Stimulated activated CD4-positive, alpha-beta T cell treated with anti-CD3 and anti-CD28 coated beads, Interleukin-15, amount 100 ng/mL, for 1 hour (primary cell): ENCODE results near the gene C1R.
A peak's percentile ranks its signal among the peaks of the same experiment; 100 is the strongest.

ENCODE experiments used
- DNase-seq, 2 donors: peaks; one replicate each; pipeline ENCODE4 v3.0.0-alpha.2; 2020; ENCODE audit warnings: low read depth in 1 of 2, low spot score in 1 of 2

C1R gene

DNA sequence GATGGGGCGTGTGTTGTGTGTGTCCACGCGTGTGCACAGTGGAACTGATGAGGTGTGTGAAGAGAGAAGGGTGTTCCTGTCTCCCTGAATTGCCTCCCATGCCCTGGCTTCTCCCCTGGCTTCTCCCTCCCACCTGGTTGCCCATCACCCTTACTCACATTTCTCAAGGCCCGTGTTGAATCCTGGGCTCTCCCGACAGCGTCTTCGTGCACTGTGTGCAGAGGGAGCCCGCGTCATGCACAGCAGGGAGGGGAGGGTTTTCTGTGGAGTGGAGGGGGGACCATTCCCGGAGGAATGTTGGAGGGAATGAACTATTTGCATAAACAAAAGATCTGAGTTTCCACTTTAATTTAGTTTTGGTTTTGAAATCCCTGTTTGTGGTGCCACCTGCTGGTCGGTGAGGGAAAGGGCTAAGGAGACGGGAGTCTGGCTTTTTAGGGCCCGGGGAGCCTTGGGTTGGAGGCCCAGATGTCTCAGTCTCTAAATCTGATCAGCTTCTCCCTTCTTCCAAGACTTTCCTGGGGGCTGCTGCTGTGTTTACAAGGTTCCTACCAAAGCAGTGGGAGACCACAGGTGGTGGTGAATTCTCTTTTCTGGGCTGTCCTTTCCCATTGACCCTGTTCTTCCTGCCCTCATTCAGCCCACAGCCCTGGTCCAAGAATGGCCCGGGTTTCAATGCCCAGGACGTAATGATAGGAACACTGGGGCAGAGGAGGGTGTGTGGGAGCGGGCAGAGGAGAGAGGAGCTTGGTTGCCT lies at the start of gene C1R:
TSS of gene C1R (minus strand) at position 217 of the 757 bp plus-strand sequence. CDS start at position 160, 57 bp downstream.
- DNase-seq, result peak; percentile 38 to 54

GRCh38 chr12:7141351-7142005 lies 49.2 kb upstream of the C1R start:
- no peak for DNase-seq

GRCh38 chr12:7139200-7139599 lies 47.0 kb upstream of the C1R start:
- DNase-seq, result no peak

DNA sequence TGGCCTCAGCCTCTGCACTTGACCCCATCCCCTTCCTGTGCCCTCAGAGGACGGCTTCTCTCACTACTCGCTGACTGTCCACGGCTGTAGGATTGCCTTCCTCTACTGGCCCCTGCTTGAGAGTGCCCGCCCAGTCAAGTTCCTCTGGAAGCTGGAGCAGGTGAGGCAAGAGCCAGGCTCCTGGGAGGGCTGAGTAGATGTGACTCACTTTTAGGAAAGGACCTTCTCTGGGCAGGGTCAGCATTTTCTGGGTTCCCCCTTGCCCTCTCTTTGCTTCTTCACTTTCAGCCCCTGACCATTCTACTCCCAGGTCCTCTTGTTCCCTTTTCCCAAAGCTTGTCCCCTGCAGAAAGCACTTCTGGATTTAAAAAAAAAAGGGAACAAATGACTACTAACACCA lies 45.7 kb upstream of the C1R start:
- DNase-seq, result no peak

GRCh38 chr12:7136676-7137075 lies 44.4 kb upstream of the C1R start:
- no peak for DNase-seq

DNA sequence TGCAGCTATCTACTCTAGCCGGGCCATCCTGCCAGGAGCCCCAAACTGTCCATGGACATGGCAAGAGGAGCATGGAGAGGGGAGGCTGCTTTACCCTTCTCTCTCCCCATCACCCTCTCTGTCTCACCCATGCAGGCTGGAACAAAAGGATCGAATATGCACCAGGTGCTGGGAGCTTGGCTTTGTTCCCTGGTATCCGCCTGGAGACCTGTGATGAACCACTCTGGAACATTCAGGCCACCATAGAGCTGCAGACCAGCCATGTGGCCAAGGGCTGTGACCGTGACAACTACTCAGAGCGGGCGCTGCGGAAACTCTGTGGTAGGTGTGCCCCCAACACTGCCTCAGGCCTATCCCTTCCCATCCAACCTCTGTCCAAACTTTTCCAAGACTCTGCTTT lies 43.8 kb upstream of the C1R start:
- DNase-seq, result no peak

GRCh38 chr12:7134396-7135166 lies 42.3 kb upstream of the C1R start:
- DNase-seq, result no peak

- no peak for DNase-seq
Measured at GRCh38 chr12:7131502-7131866, 39.2 kb upstream of the C1R start.

DNA sequence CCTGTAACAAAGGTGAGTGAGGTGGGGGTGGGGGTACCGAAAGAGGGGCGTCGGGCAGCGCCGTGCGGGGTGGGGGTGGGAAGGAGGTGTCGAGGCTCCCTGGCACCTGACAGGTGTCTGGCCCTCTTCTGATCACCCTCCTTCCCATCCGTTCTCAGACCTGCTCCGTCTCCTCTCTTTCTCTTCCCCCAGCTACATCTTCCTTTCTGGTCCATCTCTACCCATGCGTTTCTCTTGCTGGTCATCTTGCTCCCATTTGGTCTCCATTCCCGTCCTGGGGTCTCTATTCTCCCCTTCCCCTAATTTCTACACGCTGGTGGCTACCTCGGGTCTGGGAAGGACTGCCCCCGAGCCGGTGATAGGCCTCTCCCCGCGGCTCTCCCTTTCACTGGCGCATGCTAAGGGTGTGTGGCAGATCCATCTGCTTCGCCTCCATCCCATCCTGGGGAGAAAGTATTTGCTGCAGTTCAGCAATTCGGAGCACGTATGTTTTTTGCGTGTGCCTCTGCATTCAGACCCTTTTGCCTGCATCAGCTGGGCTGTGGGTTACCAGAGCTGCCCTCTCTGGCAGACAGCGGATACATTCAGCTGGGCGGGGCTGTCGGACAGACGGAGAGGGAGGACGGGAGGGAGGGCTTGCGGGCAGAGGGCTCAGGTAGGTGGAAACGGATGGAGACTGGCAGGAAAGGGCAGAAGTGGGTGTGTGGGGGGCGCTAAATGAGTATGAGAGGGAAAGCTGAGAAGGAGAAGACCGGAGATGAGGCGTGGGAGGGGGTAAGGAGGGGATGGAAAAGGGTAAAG lies 38.7 kb upstream of the C1R start:
- peak in 1 of 2 donors; percentile 13 for DNase-seq

GRCh38 chr12:7129872-7130691 lies 37.8 kb upstream of the C1R start, which contains the start of gene CLSTN3:
Gene CLSTN3, plus strand, starts transcription at chr12:7130371. Its CDS starts 278 bp downstream, at chr12:7130649.
- DNase-seq, result peak; percentile 67 to 77

DNA sequence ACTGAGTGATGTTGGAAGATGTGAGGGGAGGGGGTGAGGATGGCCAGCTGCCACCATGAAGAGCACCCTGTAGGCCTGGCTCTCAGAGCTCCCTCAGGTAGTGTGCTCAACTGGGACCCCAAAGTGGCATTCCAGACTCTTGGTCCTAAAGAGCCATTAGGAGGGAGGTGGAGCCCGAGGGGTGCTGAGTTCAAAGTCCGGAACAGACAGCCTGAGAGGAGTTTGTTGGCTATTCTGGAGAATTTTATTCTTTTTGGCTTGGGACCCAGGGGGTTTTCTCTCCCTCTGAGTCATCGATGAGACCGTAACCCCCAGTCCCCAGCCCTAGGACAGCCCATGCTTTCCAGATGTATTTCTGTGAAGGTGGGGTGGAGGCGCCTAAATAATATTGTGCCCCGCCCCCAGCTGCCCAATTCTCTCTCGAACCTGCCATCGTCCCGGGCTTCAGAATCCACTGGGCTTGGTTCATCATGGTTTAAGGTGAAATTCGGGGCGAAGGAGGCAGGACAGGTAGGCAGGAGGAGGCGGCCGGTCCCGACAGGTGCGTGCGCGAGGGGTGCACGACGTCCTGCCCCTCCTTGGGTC lies 37.1 kb upstream of the C1R start:
- DNase-seq, result no peak

DNA sequence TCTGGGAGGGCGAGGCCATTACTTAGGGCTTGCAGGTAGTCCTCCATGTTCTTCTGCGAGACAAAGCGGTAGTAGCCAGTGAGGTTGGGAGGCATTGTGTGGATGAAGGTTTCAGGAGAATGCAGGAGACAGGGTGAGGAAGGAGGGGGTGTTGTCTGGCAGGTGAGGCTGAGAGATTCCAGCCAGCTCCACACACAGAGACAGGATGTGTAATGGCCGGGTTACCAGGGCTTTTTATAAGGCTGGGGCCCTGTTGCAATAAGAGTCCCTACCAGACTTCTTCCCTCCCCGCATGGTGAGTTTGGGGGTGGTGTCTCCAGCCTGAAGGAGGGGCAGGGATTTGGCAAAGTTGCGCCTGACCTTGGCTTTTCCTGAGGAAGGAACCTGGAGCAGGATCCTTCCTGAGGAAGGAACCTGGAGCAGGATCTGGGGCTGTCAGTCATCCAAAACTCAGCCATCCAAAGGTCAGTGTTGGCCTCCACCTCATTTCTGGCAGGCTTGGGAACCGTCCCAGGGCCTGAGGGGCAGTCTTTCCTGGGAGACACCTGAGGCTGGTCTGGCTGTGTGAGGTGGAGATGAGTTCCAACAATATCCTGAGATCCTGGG lies 36.5 kb upstream of the C1R start, which contains the start of gene RBP5:
TSS of gene RBP5 (minus strand) at position 209 of the 606 bp plus-strand sequence. CDS start at position 95, 114 bp downstream.
- no peak for DNase-seq

- no peak for DNase-seq
Measured at GRCh38 chr12:7127916-7128626, 35.8 kb upstream of the C1R start.

DNA sequence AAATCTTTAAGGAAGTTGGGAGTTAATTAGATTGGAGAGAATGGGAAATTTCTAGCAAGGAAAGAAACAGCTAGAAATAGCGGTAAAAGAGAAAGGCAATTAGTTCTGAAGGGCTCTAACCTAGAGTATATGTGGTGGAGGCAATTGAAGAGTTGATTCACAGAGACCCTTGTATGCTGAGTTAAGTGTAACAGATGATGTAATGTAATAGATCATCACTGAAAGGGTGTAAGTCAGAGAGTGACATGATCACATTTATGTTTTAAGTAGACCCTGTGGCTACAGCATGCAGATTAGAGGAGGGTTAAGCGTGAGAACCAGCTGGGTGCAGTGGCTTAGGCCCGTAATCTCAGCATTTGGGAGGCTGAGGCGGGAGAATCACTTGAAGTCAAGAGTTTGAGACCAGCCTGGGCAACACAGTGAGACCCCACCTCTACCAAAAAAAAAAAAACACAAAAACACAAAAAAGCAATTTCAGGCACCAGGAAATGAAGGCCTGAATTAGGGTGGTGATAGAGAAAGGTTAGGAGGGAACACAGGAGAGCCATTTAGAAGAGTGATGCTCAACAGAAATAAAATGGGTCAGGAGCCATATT lies 33.5 kb upstream of the C1R start:
- no peak for DNase-seq

DNA sequence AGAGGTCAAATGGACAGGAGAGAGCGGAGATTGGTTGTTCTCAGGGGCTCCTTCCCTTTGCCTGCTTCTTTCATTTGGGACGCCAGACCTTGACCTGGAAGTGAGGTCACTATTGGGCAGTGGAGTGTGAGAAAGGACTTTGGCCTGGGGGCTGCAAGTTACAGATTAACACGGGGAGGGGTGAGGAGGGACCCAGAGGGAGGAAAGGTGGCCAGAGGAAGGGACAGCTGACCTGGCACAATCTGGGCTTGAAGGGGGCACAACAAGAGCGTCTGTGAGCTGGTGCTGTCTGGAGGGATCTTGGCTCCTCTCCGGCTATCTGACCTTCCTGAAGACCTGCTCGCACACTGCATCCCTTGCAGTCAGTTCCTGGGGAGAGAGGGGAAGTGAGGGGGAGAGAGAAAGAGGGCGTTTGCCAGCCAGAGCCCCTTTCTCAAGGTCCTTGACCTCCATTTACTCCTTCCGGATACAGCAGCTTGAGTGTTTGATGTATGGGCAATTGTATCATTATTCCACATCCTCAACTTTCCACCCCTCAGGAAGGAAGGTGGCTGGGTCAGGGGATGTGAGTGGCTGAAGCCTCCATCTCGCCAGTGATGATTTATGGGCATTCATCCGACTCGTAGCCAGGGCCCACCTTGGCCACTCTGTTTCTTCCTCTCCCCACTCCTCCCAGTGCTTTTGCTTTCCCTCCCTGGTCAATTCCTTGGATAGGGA lies 31.7 kb upstream of the C1R start:
- DNase-seq, result no peak

DNA sequence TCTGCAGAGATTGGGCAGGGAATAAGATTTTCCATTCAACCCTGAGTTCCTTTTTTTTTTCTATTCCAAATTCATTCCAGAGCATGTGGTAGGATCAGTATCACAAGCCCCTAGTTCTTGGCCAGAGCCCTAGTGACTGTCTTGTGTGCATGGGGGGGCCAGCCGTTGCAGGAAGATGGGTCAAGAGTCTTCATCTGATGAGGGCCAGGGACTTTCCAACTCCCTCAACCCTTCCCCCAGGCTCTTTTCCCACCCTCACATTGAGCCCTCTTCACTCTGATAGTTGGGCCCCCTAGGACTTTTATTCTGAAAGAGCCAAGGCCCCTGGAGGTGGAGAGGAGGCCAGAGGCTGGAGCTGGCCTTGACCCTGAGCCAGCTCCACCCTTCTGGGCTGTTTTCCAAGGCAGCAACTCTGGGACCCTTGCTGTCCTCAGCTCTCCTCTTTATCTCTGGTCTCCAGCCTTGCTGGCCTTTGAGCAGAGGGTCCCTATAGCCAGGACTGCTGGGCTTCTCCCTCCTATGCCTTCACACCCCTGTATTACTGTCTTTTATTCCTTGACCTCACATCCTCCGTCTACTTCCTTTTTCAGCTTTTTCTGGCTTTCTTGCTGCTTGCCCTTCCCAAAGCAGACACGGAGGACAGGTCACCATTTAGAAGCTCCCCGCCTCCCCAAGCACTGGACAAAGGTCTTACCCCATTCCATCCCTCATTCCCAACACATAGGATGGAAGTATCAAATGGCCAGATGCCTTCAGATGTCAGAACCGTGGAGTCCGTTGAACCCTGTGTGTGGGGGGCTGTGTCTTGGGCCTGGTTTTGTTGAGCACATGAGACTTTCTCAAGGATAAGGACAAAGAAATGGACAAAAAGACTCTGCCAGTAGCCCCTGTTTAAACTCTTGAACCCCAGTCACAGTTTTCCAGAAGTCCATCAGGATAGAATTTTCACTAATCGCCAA lies 30.8 kb upstream of the C1R start:
- no peak for DNase-seq

DNA sequence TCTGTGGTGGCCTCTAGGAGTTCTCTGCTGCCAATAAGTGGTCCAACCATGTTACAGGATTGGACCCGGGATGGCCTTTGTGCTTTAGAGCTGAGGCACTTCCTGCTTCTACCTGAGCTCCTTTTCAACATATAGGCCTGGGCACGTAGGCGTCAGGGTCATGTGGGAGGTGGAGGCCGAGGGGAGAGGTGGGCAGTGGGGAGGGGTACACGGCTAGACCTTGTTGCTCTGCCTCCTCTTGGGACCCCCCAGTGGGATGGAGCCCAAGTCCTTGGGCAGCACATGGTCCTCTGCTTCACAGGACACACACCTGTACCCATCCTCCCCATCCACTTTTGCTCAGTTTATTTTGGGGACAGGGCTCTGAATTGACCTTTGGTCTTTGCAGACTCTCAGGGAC lies 29.1 kb upstream of the C1R start:
- no peak for DNase-seq
